Hepatic stellate cell (primary cell): Measurements from ENCODE around the gene TRPV2.
"Not testable (repeated sequence)": the region's sequence is repeated elsewhere in the genome, so short reads cannot be mapped to it uniquely, and the experiment has no call there.

Experiments
- DNase-seq: peaks from one replicate; pipeline ENCODE4 v3.0.0; 2011; ENCODE audit warnings: low spot score

The TRPV2 gene

GRCh38 chr17:16438173-16438556 lies 22.8 kb downstream of the TRPV2 start:
- no peak for DNase-seq

GRCh38 chr17:16438557-16439302 lies 23.4 kb downstream of the TRPV2 start:
- DNase-seq, result peak; percentile 100

- no peak for DNase-seq
These were observed 24.0 kb downstream of the TRPV2 start for GRCh38 chr17:16439303-16439791.

GRCh38 chr17:16439811-16440351 lies 24.5 kb downstream of the TRPV2 start:
- DNase-seq, result no peak

- not testable (repeated sequence) for DNase-seq
These were observed 25.0 kb downstream of the TRPV2 start for GRCh38 chr17:16440354-16440753.

GRCh38 chr17:16440901-16441629 lies 25.7 kb downstream of the TRPV2 start:
- DNase-seq, result no peak

- DNase-seq, result no peak
These were observed 26.8 kb downstream of the TRPV2 start for GRCh38 chr17:16442141-16442540.

GRCh38 chr17:16442594-16443510 lies 27.5 kb downstream of the TRPV2 start:
- no peak for DNase-seq

GRCh38 chr17:16443511-16444257 lies 28.3 kb downstream of the TRPV2 start:
- DNase-seq, result no peak

- no peak for DNase-seq
These were observed 29.0 kb downstream of the TRPV2 start for GRCh38 chr17:16444258-16444886.

- DNase-seq, result no peak
These were observed 31.1 kb downstream of the TRPV2 start for GRCh38 chr17:16446338-16446983.

GRCh38 chr17:16447676-16448075 lies 32.3 kb downstream of the TRPV2 start:
- DNase-seq, result no peak

- DNase-seq, result no peak
These were observed 33.1 kb downstream of the TRPV2 start for GRCh38 chr17:16448490-16448889.

GRCh38 chr17:16449121-16449570 lies 33.8 kb downstream of the TRPV2 start:
- DNase-seq, result no peak

- DNase-seq, result no peak
These were observed 34.7 kb downstream of the TRPV2 start for GRCh38 chr17:16450028-16450427.

- DNase-seq, result not testable (repeated sequence)
These were observed 36.9 kb downstream of the TRPV2 start for GRCh38 chr17:16452268-16452667.

- DNase-seq, result no peak
These were observed 38.1 kb downstream of the TRPV2 start for GRCh38 chr17:16453493-16453851.

- no peak for DNase-seq
These were observed 40.8 kb downstream of the TRPV2 start for GRCh38 chr17:16455997-16456741.

GRCh38 chr17:16456742-16457316 lies 41.5 kb downstream of the TRPV2 start:
- DNase-seq, result no peak
